HG03457 (cell line): ENCODE data around the gene TRIM28.
"Not testable (repeated sequence)": the region's sequence is repeated elsewhere in the genome, so short reads cannot be mapped to it uniquely, and the experiment has no call there.

ENCODE experiments used
- ATAC-seq: cut with Tn5 transposase; IDR thresholded peaks from one replicate; pipeline ENCODE4 v1.9.1; 2021; ENCODE audit warnings: moderate number of reproducible peaks; ENCODE audit not compliant: unreplicated experiment

TRIM28 gene

DNA sequence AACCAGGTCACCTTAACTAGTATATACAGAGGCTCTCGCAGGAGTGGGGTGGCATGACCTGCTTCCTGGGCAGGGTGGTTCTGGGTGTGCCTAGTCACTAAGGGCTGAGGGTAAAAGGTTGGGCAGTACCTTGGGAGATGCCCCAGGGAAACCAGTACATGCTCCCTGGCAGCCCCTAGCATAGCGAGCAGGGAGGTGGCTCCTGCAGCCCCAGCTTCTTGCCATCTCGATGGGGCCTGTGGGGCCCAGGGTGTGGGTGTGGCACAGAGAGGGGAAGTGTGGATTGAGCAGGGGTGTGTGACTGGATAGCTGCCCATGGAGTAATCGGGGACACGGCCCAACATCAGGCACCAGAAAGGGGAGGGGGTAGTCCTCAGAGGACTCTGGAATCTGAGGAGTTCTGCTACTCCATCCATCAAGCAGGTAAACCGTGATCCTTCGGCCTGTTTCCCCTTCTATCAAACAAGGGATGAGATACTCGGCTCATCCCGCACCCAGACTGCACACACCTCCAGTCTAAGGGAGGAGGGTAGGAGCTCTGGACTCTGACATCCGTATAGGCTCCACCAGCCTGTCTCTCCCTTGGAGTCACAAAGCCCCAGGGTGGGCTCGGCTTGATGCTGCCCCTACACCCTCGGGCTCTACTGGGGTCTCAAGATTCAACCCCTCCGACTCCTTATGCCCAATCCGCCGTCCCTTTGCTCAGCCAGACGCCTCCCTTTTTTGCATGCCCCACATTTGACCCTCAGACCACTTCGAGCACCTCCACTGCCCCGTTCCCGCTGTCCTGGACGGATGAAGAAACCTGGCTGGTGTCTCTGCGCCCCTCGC lies 25.4 kb upstream of the TRIM28 start:
- no peak for ATAC-seq

DNA sequence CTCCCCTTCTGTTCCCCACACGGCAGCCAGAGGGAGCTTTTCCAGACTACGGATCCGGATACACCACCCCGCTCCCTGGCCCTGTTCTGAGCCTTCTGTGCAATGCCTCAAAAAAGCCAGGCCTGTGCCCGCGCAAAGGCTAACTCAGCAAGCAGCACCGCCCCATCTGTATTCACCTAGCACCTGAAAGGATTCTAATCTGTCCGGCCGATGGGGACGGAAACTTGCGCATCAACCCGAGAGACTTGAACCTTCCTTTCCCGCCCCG lies 24.8 kb upstream of the TRIM28 start:
- no peak for ATAC-seq

DNA sequence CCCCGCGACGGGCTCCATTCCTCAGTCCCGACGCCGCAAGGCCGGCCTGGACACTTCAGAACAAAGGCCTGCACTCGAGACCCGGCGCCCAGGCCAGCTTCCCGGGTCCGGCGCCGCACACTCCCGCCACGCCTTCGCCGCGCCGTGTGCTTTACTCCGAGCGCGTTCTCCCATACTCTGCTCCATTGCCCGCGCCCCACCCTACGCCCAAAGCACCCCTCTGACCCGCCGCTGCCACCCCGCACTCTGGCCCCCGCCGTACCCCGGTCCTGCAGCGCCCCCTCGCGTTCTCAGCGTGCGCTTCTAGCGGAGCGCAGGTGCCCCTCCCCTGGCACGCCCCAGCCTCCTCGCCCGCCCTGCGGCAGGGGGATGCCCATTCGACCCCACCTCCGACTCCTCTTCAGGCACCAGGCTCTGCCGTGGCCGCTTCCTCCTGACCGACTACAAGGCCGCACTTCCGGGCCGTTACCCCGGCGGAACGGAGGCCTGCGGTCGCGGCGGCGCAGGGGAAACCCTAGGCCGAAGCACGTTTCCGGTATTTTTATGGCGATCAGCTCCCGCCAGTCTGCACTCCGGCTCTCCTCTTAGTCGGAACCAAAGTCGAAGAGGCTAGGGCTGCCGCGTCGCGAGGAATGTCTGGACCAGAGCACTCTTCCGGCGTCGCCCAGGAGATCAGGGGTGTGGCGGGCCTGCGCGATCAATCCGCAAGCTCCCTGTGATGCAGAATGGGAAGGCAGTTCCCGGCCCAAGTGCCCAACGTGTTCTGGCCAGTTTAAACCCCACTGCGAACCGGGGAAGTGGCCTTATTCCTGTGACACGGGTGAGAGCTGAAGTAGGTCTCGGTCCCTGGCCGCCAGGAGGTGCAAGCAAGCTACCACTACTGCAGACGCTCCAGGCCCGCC lies 24.3 kb upstream of the TRIM28 start, which contains the start of gene ZBTB45:
TSS of gene ZBTB45 (minus strand) at position 456 of the 902 bp plus-strand sequence. CDS start 2,137 bp downstream, outside the sequence.
- ATAC-seq = peak; percentile 49

DNA sequence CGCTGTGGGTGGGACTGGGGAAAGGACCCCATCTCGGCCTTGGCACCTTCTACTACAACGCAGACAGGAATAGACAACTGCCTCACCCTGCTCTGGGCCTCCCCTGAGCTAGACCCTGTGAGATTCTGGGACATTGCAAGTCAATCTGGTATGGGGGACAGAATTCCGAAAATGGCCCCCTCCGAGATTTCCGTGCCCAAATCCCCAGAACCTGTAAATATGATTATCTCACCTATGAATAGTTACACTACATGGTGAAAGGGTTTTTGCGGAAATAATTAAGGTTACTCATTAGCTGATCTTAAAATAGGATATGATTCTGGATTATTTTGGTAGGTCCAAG lies 23.6 kb upstream of the TRIM28 start:
- ATAC-seq = no peak

DNA sequence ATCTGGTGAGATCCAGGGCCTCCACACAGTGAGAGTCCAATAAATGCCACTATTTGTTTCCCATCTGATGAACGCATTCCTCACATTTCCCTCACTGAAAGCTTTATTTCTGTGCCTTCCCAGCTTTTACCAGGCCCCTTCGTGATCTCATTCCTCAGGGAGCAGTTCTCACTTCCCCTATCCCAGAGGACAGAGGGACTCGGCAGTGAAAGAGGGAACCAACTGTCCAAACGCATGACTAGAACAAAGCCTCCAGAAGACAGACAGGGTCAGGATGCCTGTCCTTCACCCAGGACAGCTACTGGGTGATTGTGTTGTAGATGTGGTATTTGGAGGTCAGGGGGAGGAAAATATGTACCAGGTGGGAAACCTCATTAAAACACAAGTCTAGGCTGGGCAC lies 22.2 kb upstream of the TRIM28 start:
- ATAC-seq = no peak

DNA sequence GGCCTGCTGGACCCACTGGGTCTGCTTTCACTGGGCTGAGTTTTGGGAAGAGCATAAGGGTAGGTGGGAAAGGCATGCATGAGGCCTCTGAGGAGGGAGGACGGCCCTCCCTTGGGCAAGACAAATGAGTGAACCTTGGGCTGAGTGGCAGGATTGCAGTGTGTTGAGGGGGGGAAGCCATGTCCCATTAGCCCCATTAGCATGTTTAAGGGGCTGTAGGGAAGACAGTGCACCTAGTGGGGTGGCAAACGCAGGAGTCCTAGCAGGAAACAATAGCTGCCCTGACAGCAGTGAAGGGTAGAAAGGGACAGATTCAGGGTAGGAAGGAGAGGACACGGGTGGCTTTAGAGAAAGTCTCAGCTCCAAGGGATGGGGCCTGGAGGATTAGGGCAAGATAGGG lies 21.2 kb upstream of the TRIM28 start:
- no peak for ATAC-seq

DNA sequence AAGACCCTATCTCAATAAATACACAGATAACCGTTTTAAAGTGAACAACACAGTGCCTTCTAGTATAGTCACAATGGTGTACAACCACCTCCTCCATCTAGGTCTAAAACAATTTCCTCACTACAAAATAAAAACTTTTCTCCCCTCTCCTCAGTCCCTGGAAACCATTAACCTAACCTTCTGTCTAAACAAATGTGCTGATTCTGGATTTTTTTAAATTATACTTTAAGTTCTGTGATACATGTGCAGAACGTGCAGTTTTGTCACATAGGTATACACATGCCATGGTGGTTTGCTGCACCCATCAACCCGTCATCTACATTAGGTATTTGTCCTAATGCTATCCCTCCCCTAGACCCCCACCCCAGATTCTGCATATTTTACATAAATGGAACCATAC lies 14.5 kb upstream of the TRIM28 start:
- ATAC-seq = no peak

DNA sequence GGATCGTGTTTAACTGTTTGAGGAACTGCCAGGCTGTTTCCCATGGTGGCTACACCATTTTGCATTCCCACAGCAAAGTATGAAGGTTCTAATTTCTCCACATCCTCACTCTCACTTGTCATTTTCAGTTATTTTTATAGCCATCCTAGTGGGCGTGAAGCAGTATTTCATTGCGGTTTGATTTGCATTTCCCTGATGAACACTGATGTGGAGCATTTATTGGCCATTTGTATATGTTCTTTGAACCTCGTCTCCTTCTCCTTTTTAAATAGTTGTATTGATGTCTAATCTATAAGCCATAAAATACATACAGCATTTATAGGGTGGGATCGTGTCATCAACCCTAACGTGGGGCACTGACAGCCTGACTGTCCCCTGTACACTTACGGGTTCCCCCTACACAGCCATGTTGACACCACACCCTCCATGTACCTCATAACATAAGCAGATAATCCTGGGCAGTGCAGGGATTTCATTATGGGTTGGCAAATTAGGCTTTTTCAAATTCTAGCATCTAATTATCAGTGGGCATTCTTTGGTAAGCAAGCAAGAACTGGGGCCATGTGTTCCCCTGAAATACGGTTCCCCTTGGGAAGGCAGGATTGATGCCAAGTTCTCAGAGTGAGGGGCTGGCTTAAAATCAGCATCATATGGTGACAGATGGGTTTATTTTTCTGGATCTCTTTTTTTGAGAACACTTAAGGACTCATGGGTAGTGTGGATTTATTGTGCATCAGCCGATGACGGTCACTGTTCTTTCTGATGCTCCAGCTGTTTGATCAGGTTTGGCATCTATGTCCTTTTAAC lies 12.6 kb upstream of the TRIM28 start:
- no peak for ATAC-seq

DNA sequence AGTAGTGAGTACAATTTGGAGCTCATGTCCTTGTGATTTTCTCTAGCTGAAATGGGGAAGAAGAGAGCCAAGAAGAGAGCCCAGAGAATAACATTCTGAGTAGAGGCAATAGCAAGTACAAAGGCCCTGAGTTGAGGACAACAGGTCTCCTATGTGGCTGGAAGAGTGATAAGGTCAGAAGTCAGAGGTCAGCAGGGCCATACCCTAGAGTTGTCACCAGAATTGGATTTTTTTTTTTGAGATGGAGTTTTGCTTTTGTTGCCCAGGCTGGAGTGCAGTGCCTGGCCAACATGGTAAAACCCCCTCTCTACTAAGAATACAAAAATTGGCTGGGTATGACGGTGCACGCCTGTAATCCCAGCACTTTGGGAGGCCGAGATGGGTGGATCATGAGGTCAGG lies 8.0 kb upstream of the TRIM28 start:
- no peak for ATAC-seq

DNA sequence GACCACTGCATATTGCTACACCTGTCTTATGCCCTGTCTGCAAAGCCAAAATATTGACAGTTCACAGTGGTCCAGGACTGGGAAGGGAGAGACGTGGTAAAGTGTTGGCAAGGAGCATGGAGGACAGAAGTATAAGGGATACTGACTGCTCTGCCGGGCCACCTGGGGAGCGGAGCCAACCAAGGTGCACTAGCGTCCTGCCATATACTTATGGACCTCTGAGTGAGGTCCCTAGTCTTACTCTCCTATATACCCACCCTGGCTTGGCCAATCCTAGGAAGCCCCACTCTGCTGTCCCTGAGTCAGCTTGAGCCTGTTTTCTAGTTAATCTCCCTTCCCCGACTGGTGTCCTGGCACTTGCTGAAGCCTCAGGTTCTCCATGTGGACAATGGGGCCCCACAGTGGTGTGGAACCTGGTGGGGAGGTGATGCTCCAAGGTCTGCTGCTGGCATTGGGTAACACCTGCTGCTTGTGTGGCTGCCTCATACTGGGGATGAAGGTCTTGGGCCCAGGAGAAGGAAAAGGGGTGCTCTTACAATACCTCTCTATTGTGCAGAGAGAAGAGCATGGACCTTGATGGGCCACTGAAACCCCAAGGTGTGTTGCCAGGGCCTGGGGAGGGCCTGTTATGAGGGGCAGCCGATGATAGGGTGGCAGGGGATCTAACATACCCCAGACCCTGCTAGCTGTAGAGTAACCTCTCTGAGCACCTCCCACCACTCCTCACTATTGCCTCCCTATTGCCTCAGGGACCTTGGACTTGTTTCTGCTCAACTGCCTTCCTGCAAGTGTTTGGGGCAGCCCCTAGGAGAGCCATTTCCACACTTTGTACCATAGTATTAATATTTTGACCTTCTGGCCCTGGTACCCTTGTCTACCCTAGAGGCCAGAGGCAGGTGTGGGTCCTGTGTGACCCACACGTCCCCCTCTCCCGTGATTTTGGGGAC lies 6.7 kb upstream of the TRIM28 start:
- no peak for ATAC-seq

DNA sequence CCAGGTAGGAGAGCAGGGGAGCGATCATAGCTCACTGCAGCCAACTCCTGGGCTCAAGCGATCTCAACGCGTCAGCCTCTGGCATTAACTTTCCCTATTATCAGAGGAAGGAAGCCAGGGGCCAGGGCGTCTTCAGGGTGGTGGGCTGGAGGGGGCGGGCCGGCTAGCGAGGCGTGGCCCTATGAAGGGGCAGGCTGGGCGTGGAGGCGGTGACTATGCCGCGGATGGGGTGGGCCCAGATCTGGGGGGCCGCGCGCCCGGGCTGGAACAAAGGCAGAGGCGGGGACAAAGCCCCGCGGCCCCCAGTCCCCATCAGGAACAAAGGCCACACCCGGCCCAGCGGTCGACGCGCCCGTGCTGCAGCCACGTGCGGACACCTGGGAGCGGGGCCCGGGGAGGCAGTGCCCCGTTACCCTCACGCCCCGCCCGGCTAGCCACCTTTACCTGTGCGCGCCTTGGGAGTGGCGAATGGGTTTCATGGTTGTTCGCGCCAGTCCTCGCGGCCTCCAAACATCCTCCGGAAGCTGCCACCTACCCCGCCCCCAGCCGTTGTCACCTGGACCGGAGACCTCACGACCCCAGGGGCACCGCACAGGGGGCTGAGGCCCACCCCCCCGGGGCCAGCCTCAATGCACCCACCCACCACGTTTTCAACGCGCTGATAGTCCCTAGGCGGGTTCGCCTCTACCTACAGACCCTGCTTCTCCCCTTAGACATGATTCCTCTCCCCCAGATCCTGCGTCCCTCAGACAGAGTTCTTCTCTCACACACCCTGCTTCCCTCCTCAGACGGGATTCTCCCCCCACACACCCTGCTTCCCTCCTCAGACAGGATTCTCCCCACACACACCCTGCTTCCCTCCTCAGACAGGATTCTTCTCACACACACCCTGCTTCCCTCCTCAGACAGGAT lies 5.4 kb upstream of the TRIM28 start:
- no peak for ATAC-seq

DNA sequence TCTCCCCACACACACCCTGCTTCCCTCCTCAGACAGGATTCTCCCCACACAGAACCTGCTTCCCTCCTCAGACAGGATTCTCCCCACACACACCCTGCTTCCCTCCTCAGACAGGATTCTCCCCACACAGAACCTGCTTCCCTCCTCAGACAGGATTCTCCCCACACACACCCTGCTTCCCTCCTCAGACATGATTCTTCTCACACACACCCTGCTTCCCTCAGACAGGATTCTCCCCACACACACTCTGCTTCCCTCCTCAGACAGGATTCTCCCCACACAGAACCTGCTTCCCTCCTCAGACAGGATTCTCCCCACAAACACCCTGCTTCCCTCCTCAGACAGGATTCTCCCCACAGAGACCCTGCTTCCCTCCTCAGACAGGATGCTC lies 4.7 kb upstream of the TRIM28 start:
- ATAC-seq = not testable (repeated sequence)

DNA sequence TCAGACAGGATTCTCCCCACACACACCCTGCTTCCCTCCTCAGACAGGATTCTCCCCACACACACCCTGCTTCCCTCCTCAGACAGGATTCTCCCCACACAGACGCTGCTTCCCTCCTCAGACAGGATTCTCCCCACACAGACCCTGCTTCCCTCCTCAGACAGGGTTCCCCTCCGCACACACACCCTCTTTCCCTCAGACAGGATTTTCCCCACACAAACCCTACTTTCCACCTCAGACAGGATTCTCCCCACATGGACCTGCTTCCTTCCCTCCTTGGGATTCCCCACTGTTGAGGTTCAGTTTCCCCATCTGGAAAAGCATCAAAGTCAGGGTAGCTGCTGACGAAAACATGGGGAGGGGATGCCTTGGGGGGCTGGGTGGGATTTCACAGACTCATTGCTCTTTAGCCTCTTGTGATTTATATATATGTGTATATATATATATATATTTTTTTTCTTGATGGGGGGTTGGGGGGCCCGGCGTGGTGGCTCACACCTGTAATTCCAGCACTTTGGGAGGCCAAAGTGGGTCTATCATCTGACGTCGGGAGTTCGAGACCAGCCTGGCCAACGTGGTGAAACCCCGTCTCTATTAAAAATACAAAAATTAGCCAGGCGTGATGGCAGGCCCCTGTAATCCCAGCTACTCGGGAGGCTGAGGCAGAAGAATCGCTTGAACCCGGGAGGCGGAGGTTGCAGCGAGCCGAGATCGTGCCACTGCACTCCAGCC lies 1.1 kb upstream of the TRIM28 start:
- not testable (repeated sequence) for ATAC-seq

DNA sequence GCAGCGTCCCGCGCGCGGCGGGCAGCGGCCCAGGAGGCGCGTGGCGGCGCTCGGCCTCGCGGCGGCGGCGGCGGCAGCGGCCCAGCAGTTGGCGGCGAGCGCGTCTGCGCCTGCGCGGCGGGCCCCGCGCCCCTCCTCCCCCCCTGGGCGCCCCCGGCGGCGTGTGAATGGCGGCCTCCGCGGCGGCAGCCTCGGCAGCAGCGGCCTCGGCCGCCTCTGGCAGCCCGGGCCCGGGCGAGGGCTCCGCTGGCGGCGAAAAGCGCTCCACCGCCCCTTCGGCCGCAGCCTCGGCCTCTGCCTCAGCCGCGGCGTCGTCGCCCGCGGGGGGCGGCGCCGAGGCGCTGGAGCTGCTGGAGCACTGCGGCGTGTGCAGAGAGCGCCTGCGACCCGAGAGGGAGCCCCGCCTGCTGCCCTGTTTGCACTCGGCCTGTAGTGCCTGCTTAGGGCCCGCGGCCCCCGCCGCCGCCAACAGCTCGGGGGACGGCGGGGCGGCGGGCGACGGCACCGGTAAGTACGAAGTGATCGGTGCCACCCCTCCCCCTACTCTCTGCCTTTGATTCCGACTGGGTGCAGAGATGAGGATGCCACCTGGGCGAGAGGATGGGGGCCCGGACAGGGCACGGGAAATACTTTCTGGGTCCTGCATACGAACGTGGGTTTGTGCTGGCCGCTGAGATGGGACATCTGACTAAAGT lies 874 bp downstream of the TRIM28 start:
- ATAC-seq = peak; percentile 19

DNA sequence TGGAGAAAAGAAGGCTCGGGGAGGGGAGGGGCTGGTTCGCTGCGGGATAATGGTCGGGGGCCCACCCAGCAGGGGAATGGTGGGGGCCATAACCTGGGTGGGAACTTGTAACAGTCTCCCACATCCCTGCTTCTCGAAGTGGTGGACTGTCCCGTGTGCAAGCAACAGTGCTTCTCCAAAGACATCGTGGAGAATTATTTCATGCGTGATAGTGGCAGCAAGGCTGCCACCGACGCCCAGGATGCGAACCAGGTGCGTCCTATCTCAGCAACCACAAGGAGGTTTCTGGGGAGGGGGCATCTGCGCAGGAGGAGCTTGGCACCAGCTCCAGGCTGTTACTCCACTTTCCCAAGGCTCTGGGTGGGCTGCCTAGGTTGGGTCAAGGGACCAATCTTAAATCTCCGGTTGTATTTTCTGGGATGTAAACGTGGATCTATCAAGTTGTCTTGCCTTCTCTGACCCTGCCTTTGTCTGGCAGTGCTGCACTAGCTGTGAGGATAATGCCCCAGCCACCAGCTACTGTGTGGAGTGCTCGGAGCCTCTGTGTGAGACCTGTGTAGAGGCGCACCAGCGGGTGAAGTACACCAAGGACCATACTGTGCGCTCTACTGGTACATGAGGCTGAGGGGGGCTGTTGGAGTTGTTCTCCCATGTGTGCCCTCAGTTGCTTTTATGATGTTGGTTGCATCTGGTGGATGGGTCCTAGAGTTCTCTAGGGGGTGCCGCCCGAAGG lies 1.6 kb downstream of the TRIM28 start:
- ATAC-seq = no peak

DNA sequence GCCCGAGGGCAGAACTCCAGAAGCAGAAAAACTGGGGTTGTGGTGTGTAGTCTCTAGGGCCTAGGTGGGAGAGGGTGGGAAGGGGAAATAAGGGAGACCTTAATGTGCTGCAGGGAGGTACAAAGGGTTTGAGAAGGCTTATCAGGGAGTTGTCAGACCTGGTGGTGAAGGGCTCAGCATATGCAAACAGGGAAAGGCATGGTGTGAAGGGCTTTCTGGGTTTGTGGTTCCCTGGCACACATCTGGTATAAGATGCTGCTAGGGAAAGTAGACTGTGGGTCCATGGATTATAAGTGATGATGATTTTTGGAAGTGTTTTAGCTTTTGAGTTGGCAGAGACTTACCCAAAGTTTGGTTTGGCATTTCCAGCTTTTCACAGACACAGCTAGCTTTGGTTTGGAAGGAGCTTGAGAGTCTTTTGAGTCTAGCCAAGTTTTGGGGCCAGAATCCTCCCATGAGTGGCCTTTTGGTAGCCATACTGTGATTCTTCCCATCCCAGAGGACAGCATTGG lies 2.2 kb downstream of the TRIM28 start:
- ATAC-seq = no peak
